OCI-LY1 (cell line): ENCODE results near the gene LINGO1.

Source experiments
- H2AFZ ChIP-seq: fragments of 200-600 bp; sonication (generic), shearing (Covaris generic); 2 replicates; pipeline ENCODE4 v1.6.0; 2014; ENCODE audit warnings: antibody characterized with exemption, mild to moderate bottlenecking, low read length
- H3F3A ChIP-seq: fragments of 200-600 bp; sonication (generic), shearing (Covaris generic); 2 replicates; pipeline ENCODE4 v1.6.0; 2014; ENCODE audit warnings: mild to moderate bottlenecking, antibody characterized with exemption, low read length, moderate library complexity; ENCODE audit not compliant: insufficient read depth
- H3K27ac ChIP-seq: fragments of 200-600 bp; sonication (generic); 2 replicates; pipeline ENCODE4 v1.5.1; 2014; ENCODE audit warnings: low read length, mixed run types, mild to moderate bottlenecking, low read depth; ENCODE audit not compliant: poor library complexity, severe bottlenecking
- H3K27me3 ChIP-seq: fragments of 200-600 bp; sonication (generic); 2 replicates; pipeline ENCODE4 v1.6.0; 2014; ENCODE audit warnings: antibody characterized with exemption, mild to moderate bottlenecking, low read length, moderate library complexity; ENCODE audit not compliant: insufficient read depth
- H3K36me3 ChIP-seq: fragments of 200-600 bp; sonication (generic); 2 replicates; pipeline ENCODE4 v1.6.1; 2014; ENCODE audit warnings: mild to moderate bottlenecking, antibody characterized with exemption, low read length, moderate library complexity, mixed read lengths; ENCODE audit not compliant: insufficient read depth
- H3K4me1 ChIP-seq: fragments of 200-600 bp; sonication (generic); 2 replicates; pipeline ENCODE4 v1.5.1; 2014; ENCODE audit warnings: mild to moderate bottlenecking, low read length, moderate library complexity; ENCODE audit not compliant: insufficient read depth, severe bottlenecking
- H3K4me2 ChIP-seq: fragments of 200-600 bp; sonication (generic), shearing (Covaris generic); 2 replicates; pipeline ENCODE4 v1.6.1; 2014; ENCODE audit warnings: low read length
- H3K4me3 ChIP-seq: fragments of 200-600 bp; sonication (generic); 2 replicates; pipeline ENCODE4 v1.5.1; 2014; ENCODE audit warnings: low read length, low read depth, mild to moderate bottlenecking, mixed read lengths; ENCODE audit not compliant: poor library complexity, severe bottlenecking
- H3K79me2 ChIP-seq: fragments of 200-600 bp; shearing (Covaris generic); 2 replicates; pipeline ENCODE4 v1.6.1; 2016; ENCODE audit warnings: mixed run types, low read length, mixed read lengths; ENCODE audit not compliant: insufficient read depth
- H3K9ac ChIP-seq: fragments of 200-600 bp; sonication (generic), shearing (Covaris generic); 2 replicates; pipeline ENCODE4 v1.6.1; 2014; ENCODE audit warnings: mild to moderate bottlenecking, low read length, mixed read lengths
- H3K9me2 ChIP-seq: fragments of 200-600 bp; sonication (generic), shearing (Covaris generic); 2 replicates; pipeline ENCODE4 v1.6.1; 2014; ENCODE audit warnings: low read depth, mild to moderate bottlenecking, low read length, mixed read lengths
- H3K9me3 ChIP-seq: fragments of 200-600 bp; shearing (Covaris generic); 2 replicates; pipeline ENCODE4 v1.6.1; 2014; ENCODE audit warnings: low read length, mixed read lengths
- H4K20me1 ChIP-seq: fragments of 200-600 bp; sonication (generic), shearing (Covaris generic); 2 replicates; pipeline ENCODE4 v1.6.0; 2016; ENCODE audit warnings: mild to moderate bottlenecking, low read length; ENCODE audit not compliant: insufficient read depth
- EZH2 ChIP-seq: fragments of 200-600 bp; sonication (generic), shearing (Covaris generic); IDR thresholded peaks from 2 replicates; pipeline ENCODE4 v1.8.0; 2017; ENCODE audit warnings: borderline replicate concordance, mixed run types, mild to moderate bottlenecking, antibody characterized with exemption, low read length, moderate library complexity, mixed read lengths
- TF ChIP-seq, protein P1 (sequence below): fragments of 200-600 bp; sonication (generic), shearing (Covaris generic); IDR thresholded peaks from 2 replicates; pipeline ENCODE4 v1.5.1; 2017; ENCODE audit warnings: mild to moderate bottlenecking, antibody characterized with exemption, low read length, moderate library complexity, mixed read lengths

LINGO1 gene

GRCh38 chr15:77573802-77574201 lies 58.9 kb downstream of the LINGO1 start:
- H3K36me3 ChIP-seq: no peaks in the 10 kb centered on the region
- H3K9me3 ChIP-seq: no peaks in the 10 kb centered on the region
- no peaks in the 10 kb centered on the region for H3K4me1 ChIP-seq
- no peaks in the 10 kb centered on the region for H3F3A ChIP-seq
- no peak overlapping the region for H2AFZ ChIP-seq
- H3K4me3 ChIP-seq: no peak overlapping the region
- H3K4me2 ChIP-seq: no peak overlapping the region
- no peaks in the 10 kb centered on the region for H3K9me2 ChIP-seq
- TF ChIP-seq EZH2: no peak
- TF ChIP-seq, protein P1, sequence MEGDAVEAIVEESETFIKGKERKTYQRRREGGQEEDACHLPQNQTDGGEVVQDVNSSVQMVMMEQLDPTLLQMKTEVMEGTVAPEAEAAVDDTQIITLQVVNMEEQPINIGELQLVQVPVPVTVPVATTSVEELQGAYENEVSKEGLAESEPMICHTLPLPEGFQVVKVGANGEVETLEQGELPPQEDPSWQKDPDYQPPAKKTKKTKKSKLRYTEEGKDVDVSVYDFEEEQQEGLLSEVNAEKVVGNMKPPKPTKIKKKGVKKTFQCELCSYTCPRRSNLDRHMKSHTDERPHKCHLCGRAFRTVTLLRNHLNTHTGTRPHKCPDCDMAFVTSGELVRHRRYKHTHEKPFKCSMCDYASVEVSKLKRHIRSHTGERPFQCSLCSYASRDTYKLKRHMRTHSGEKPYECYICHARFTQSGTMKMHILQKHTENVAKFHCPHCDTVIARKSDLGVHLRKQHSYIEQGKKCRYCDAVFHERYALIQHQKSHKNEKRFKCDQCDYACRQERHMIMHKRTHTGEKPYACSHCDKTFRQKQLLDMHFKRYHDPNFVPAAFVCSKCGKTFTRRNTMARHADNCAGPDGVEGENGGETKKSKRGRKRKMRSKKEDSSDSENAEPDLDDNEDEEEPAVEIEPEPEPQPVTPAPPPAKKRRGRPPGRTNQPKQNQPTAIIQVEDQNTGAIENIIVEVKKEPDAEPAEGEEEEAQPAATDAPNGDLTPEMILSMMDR: no peak
- no peaks in the 10 kb centered on the region for H3K79me2 ChIP-seq
- H3K27ac ChIP-seq: no peak overlapping the region
- H3K9ac ChIP-seq: no peak overlapping the region
- peaks cover 3% of the 10 kb centered on the region; the same call in 1 of the 2 replicates for H3K27me3 ChIP-seq
- H4K20me1 ChIP-seq: no peaks in the 10 kb centered on the region

DNA sequence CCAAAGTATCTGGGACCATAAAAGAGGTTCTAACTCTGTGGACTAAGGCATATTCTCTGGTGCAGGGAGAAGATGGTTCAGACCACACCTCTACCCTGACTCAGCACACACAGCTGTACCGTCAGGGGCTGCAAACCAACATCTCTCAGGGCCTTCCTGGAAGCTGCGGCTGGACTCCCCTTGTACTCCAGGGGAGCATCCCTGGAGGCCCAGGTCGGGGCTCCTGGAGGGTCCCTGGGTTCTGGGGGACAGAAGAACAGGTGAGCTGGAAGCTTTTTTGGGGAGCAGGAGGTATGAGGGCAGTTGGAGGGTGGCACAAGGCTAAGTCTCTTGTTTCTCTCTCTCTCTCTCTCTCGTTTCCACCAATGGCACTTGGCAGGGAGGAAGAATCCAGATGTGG lies 60.5 kb downstream of the LINGO1 start:
- Histone ChIP-seq H2AFZ (no peak overlapping the region), H3K27me3 (peaks cover 6% of the 10 kb centered on the region; the same call in 1 of the 2 replicates), H3K9ac (no peak overlapping the region), H3K9me3 (no peaks in the 10 kb centered on the region), H3K79me2 (no peaks in the 10 kb centered on the region), H4K20me1 (no peaks in the 10 kb centered on the region), H3K36me3 (no peaks in the 10 kb centered on the region), H3K9me2 (no peaks in the 10 kb centered on the region), H3F3A (no peaks in the 10 kb centered on the region), H3K4me1 (no peaks in the 10 kb centered on the region), H3K4me2 (no peak overlapping the region), H3K4me3 (no peak overlapping the region), H3K27ac (no peak overlapping the region)
- TF ChIP-seq EZH2: no peak
- TF ChIP-seq, protein P1: no peak

DNA sequence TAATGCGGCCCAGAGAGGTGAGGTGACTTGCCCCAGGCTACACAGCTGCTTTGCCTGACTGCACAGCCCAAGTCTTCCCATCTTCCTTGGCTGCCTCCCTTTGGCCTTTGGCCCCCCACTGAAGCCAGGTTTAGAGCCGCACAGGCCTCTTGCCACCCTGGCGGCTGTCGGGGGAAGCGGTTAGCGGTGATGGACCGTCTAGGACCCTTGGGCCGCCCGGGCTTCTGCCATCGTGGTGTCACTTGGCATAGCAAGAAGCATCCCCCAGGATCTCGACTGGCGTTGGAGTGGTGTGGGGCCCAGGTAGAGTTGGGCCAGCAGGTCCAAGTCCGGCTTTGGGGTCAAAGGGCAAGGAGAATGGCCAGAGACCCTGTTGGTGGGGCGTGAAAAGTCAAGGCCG lies 61.0 kb downstream of the LINGO1 start:
- TF ChIP-seq, protein P1: no peak
- TF ChIP-seq EZH2: no peak
- Histone ChIP-seq H3K36me3 (no peaks in the 10 kb centered on the region), H3K9ac (no peak overlapping the region), H3K4me3 (no peak overlapping the region), H2AFZ (no peak overlapping the region), H4K20me1 (no peaks in the 10 kb centered on the region), H3K79me2 (no peaks in the 10 kb centered on the region), H3K9me3 (no peaks in the 10 kb centered on the region), H3K4me1 (no peaks in the 10 kb centered on the region), H3K27me3 (peaks cover 6% of the 10 kb centered on the region; the same call in 1 of the 2 replicates), H3F3A (no peaks in the 10 kb centered on the region), H3K27ac (no peak overlapping the region), H3K9me2 (no peaks in the 10 kb centered on the region), H3K4me2 (no peak overlapping the region)
